NT2/D1 (cell line): ENCODE results near the gene ELFN1.
A peak's percentile ranks its signal among the peaks of the same experiment; 100 is the strongest.

Source experiments
- DNase-seq: peaks from one replicate; pipeline ENCODE4 v3.0.0-alpha.2; 2011; ENCODE audit warnings: low read depth, low spot score
- H3K27me3 ChIP-seq: 2 replicates; pipeline ENCODE4 v1.6.0; 2011; ENCODE audit warnings: mild to moderate bottlenecking; ENCODE audit not compliant: insufficient read length, insufficient read depth
- H3K36me3 ChIP-seq: 2 replicates; pipeline ENCODE4 v1.6.1; 2011; ENCODE audit warnings: mild to moderate bottlenecking, low read length, mixed read lengths; ENCODE audit not compliant: insufficient read depth, insufficient read length
- H3K4me1 ChIP-seq: 2 replicates; pipeline ENCODE4 v1.5.1; 2011; ENCODE audit not compliant: insufficient read depth, insufficient read length
- H3K4me3 ChIP-seq: 2 replicates; pipeline ENCODE4 v1.5.1; 2011; ENCODE audit warnings: low read depth; ENCODE audit not compliant: insufficient read length
- H3K9ac ChIP-seq: 2 replicates; pipeline ENCODE4 v1.6.0; 2011; ENCODE audit warnings: low read depth; ENCODE audit not compliant: insufficient read length
- H3K9me3 ChIP-seq: 2 replicates; pipeline ENCODE4 v1.5.1; 2011; ENCODE audit warnings: mild to moderate bottlenecking, low read length; ENCODE audit not compliant: insufficient read depth
- SUZ12 ChIP-seq: IDR thresholded peaks from 2 replicates; pipeline ENCODE4 v1.6.1; 2011; ENCODE audit not compliant: insufficient read length, insufficient read depth; ENCODE audit errors: extremely low read depth
- YY1 ChIP-seq: IDR thresholded peaks from 2 replicates; pipeline ENCODE4 v1.6.1; 2011; ENCODE audit not compliant: insufficient read length, insufficient read depth
- ZNF274 ChIP-seq: IDR thresholded peaks from 2 replicates; pipeline ENCODE4 v1.6.1; 2011; ENCODE audit warnings: mild to moderate bottlenecking, low read depth, low read length

The ELFN1 gene

DNA sequence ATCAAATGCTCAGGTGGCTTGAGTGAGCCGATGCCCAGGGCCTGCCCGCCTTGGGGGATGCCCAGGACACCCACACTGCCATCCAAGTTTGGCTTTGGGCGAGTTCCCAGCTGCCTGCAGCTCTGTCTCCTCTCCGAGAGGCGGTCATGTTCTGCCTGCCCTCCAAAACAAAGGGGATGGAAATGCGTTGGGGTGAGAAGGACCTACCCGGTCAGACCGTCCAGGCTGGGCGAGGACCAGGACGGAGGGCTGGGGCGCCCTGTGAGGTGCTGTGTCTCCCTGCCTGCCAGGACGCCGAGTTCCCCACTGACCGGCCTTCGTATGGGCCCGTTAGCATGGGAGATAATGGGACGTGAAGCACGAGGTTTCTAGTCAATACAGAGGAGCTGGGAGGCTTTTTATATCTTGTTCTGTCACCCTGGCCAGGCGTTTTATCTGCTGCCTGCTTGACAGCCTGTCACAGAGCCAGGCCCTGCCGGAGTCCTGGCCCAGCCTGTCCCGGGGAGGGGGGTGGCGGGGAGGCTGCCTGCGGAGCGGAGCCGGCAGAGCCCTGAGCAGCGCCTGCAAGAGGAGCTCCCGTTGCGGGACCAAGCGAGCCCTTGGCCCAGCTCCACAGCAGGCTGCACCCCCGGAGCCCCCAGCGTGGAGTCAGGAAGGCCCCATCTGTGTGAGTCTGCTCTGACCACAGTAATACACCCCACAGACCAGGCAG is 22.0 kb upstream of the ELFN1 start:
- Histone ChIP-seq H3K4me3 (no peak overlapping the region), H3K36me3 (no peaks in the 10 kb centered on the region), H3K9me3 (no peaks in the 10 kb centered on the region), H3K27me3 (peaks cover 10% of the 10 kb centered on the region), H3K4me1 (peaks cover 29% of the 10 kb centered on the region), H3K9ac (peak overlapping the region; percentile 51)
- no peak for DNase-seq
- TF ChIP-seq ZNF274 (no peak), YY1 (no peak), SUZ12 (no peak)

DNA sequence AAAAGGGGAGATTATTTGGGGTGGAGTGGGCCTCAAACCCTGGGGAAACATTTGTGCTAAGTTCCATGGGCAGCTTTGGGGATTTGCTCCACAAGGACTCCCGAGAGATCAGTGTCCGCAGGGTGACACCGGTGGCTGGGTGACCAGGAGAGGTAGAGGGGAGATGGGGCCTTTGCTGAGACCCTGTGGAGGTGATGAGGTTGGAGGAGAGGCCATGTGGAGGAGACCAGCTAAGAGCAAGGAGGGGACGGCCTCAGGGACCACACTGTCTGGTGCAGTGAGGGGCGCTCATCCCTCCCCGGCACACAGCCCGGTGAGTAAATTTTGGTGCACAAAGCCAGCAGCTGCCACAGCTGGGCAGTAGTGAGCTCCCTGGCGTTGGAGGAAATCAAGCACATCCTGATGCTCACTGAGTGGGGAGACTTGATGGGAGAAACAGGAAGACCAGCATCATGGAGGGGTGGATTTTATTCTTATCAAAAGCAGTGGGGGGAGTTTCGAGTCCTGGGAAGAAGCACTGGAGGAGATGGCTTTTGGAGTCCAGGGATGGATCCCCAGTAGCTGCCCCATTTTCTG is 20.2 kb upstream of the ELFN1 start:
- Histone ChIP-seq H3K9ac (no peak overlapping the region), H3K4me3 (no peak overlapping the region), H3K4me1 (peaks cover 29% of the 10 kb centered on the region), H3K36me3 (no peaks in the 10 kb centered on the region), H3K27me3 (peaks cover 10% of the 10 kb centered on the region), H3K9me3 (no peaks in the 10 kb centered on the region)
- DNase-seq: no peak
- TF ChIP-seq YY1: no peak
- no peak for TF ChIP-seq ZNF274
- no peak for TF ChIP-seq SUZ12

DNA sequence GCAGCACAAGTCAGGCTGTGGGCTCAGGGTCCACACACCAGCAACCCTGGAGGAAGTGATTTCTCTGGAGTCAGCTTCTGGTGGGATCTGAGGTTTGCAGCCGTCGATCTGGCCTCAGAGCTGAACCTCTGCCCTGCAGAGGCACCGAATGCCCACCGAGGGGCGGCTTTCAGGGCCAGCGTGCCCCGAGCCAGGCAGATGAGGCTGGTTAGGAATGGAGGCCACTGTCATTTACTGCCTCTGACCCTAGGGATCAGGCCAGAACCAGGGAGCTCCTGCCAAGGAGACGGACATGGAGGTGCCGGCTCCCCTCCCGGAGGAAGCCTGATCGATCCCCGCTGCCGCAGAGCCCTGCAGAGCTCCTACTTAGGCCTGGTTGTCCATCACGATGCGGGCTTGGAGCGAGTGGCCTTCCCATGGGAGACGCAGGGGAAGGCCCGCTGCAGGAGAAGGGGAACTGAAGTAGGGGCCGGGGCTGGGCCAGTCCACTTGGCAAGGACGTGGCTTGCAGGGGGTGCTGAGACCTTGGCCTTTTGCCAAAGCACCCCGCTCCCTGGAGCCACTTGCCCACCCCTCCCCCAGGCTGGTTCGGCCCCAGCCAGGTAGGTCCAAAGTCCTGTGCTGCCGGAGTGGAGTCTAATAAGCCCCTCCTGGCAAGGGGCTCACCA is 19.6 kb upstream of the ELFN1 start:
- TF ChIP-seq SUZ12 (no peak), YY1 (no peak), ZNF274 (no peak)
- no peak for DNase-seq
- Histone ChIP-seq H3K36me3 (no peaks in the 10 kb centered on the region), H3K9ac (peak overlapping the region; percentile 13), H3K9me3 (no peaks in the 10 kb centered on the region), H3K4me3 (no peak overlapping the region), H3K4me1 (peaks cover 27% of the 10 kb centered on the region), H3K27me3 (peaks cover 10% of the 10 kb centered on the region)

DNA sequence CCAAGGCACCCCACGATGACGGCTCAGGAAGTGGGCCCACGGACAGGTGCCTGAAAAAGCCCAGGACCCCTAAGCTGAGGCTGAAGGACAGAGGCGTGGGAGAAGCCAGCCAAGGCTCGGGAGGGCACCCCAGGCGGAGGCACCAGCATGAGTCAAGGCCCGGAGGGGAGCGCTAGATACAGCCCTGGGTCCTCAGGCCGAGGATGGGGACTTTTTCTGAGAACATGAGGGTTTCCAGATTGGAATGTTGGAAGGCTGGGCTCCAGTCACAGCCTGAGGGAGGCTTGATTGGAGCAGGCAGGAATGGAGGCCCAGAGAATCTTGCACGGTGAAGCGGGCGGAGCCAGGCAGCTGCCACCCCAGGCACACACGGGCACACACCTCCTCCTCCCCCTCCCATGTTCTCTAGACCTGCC is 19.0 kb upstream of the ELFN1 start:
- H3K4me3 ChIP-seq: no peak overlapping the region
- DNase-seq: no peak
- no peak overlapping the region for H3K9ac ChIP-seq
- TF ChIP-seq SUZ12 (no peak), YY1 (no peak), ZNF274 (no peak)
- H3K36me3 ChIP-seq: no peaks in the 10 kb centered on the region
- H3K9me3 ChIP-seq: no peaks in the 10 kb centered on the region
- peaks cover 10% of the 10 kb centered on the region for H3K27me3 ChIP-seq
- H3K4me1 ChIP-seq: peaks cover 27% of the 10 kb centered on the region

DNA sequence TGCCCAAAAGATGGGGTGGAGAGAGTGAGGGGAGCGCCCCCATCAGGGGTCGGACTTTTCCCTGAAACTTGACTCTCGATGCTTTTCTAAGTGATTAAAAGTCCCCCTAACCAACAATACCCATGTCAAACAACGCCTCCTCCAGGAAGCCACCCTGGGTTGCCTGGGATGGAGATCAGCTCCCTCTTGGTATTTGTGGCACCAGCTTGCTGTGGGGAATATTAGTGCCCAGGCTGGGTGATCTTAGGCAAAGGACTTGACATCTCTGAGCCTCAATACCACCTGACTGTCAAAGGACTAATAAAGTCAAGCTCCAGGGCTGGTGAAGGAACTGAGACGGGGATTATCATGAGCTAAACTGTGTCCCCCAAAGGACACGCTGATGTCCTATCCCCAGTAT is 18.2 kb upstream of the ELFN1 start:
- Histone ChIP-seq H3K36me3 (no peaks in the 10 kb centered on the region), H3K9ac (no peak overlapping the region)
- TF ChIP-seq SUZ12 (no peak), YY1 (no peak), ZNF274 (no peak)

DNA sequence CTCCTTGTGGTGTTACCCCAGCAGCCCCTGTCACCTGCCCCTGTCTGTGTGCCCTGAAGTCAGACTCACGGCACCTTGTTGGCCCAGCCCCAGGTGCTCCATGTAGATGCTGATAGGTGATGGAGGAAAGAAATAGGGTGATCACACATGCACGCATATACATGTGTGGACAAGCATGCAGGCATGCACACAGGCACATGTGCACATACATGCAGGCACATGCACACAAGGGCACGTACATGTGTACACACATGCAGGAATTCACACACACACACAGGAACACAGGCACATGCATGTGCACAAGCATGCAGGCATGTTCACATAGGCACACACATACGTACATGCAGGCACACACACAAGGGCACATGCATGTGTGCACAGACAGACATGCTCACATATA is 16.6 kb upstream of the ELFN1 start:
- Histone ChIP-seq H3K36me3 (no peaks in the 10 kb centered on the region), H3K4me1 (peaks cover 10% of the 10 kb centered on the region), H3K4me3 (no peak overlapping the region), H3K9ac (no peak overlapping the region), H3K9me3 (peaks cover 6% of the 10 kb centered on the region; the same call in 1 of the 2 replicates), H3K27me3 (peaks cover 9% of the 10 kb centered on the region)
- no peak for DNase-seq
- no peak for TF ChIP-seq YY1
- no peak for TF ChIP-seq SUZ12
- TF ChIP-seq ZNF274: no peak

More for the DNA sequence above, 18.2 kb upstream of the ELFN1 start:
- H3K27me3 ChIP-seq: peaks cover 15% of the 10 kb centered on the region
- H3K4me3 ChIP-seq: no peak overlapping the region
- no peaks in the 10 kb centered on the region for H3K9me3 ChIP-seq
- DNase-seq: no peak
- H3K4me1 ChIP-seq: peaks cover 24% of the 10 kb centered on the region

DNA sequence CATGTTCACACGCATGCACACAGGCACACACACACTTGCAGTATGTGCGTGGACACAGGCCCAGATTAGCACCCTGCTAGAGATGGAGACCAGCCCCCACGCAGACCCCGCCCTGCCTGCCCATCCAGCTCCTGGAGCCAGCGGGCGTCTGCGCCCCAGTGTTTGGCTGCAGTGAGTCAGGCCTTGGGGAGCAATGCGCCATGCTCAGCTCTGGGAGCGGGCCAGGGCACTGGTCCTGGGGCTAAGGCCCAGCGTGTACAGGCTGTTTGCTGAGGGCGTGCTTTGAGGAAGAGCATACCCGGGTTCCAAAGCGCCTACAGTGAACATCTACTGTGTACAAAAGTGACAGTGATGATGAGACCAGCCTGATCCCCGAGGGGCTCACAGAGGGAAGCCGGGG is 16.0 kb upstream of the ELFN1 start:
- no peak overlapping the region for H3K4me3 ChIP-seq
- H3K9me3 ChIP-seq: peaks cover 6% of the 10 kb centered on the region; the same call in 1 of the 2 replicates
- H3K27me3 ChIP-seq: peaks cover 5% of the 10 kb centered on the region
- peaks cover 8% of the 10 kb centered on the region for H3K4me1 ChIP-seq
- no peak for DNase-seq
- no peaks in the 10 kb centered on the region for H3K36me3 ChIP-seq
- TF ChIP-seq SUZ12 (no peak), ZNF274 (no peak), YY1 (no peak)
- H3K9ac ChIP-seq: peak overlapping the region; percentile 36
